ENCODE results near the gene PSMB9.

- TF ChIP-seq CTCF (IDR thresholded peaks at IDR 0.05) (peak; percentile 84 to 89), POLR2AphosphoS5 (IDR thresholded peaks at IDR 0.05) (peak; percentile 57 to 93 (median 81))
Measured at GRCh38 chr6:32853541-32854375, at the start of gene PSMB9, which contains the start of gene TAP1.
